ENCODE measurements around the gene GAPDHS.

DNA sequence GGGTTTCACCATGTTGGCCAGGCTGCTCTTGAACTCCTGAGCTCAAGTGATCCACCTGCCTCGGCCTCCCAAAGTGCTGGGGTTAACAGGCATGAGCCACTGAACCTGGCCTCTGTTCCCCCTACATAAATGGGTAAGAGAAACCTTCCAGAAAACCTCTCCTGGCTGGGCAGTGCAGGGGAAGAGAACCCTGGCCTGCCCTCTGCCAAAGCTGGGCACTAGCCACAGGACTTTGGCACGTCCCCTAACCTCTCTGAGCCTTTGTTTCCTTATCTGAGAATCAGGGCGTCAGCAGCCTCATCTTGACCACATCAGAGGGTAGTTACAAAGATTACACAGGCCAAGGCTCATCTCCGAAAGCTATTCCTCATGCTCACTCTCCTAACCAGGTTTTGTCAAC is 7.4 kb upstream of the GAPDHS start:
- TF ChIP-seq EZH2 (IDR thresholded peaks at IDR 0.05; ENCODE audit: borderline replicate concordance, insufficient read depth, low read depth, low read length, poor library complexity, severe bottlenecking) = no peak
- TF ChIP-seq, protein P1, sequence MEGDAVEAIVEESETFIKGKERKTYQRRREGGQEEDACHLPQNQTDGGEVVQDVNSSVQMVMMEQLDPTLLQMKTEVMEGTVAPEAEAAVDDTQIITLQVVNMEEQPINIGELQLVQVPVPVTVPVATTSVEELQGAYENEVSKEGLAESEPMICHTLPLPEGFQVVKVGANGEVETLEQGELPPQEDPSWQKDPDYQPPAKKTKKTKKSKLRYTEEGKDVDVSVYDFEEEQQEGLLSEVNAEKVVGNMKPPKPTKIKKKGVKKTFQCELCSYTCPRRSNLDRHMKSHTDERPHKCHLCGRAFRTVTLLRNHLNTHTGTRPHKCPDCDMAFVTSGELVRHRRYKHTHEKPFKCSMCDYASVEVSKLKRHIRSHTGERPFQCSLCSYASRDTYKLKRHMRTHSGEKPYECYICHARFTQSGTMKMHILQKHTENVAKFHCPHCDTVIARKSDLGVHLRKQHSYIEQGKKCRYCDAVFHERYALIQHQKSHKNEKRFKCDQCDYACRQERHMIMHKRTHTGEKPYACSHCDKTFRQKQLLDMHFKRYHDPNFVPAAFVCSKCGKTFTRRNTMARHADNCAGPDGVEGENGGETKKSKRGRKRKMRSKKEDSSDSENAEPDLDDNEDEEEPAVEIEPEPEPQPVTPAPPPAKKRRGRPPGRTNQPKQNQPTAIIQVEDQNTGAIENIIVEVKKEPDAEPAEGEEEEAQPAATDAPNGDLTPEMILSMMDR (IDR thresholded peaks at IDR 0.05) = no peak

Data from B cell (primary cell).